NCI-H345 treated with DMSO at 0.1 percent for 48 hours (cell line): ENCODE data around the gene ESD.
"Not testable (repeated sequence)": the region's sequence is repeated elsewhere in the genome, so short reads cannot be mapped to it uniquely, and the experiment has no call there.

Source experiments
- DNase-seq: peaks from one replicate; lab custom pipeline; 2025; ENCODE audit not compliant: unreplicated experiment; lab: John Stamatoyannopoulos, UW

The ESD gene, protein sequence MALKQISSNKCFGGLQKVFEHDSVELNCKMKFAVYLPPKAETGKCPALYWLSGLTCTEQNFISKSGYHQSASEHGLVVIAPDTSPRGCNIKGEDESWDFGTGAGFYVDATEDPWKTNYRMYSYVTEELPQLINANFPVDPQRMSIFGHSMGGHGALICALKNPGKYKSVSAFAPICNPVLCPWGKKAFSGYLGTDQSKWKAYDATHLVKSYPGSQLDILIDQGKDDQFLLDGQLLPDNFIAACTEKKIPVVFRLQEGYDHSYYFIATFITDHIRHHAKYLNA

GRCh38 chr13:46796515-46797474 is at the start of gene ESD:
Gene ESD (minus strand): TSS chr13:46797161. CDS start chr13:46791413, 5,748 bp downstream.
- DNase-seq = peak; percentile 61

- DNase-seq = no peak
These were observed 49.8 kb upstream of the ESD start for GRCh38 chr13:46846726-46847125.

GRCh38 chr13:46845146-46845545 is 48.2 kb upstream of the ESD start:
- DNase-seq = no peak

GRCh38 chr13:46844431-46844830 is 47.5 kb upstream of the ESD start:
- DNase-seq = no peak

DNA sequence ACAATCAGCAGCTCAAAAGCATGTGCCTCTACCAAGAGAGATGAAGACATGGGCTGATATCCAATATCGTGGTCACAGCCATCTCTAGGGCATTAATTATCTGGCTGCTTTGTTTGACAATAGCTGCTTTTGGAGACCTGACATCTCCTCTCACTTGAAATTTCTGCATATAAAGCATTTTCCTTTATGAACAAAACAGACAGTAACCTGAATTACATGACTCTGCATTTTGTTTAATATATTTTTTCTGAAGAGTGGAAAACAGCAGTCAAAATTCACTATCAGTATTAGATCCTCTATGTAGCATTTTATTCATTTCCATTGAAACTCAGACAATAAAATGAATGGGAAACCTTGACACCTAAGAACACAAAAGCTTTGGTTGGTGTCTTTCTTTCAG is 42.4 kb upstream of the ESD start:
- no peak for DNase-seq

DNA sequence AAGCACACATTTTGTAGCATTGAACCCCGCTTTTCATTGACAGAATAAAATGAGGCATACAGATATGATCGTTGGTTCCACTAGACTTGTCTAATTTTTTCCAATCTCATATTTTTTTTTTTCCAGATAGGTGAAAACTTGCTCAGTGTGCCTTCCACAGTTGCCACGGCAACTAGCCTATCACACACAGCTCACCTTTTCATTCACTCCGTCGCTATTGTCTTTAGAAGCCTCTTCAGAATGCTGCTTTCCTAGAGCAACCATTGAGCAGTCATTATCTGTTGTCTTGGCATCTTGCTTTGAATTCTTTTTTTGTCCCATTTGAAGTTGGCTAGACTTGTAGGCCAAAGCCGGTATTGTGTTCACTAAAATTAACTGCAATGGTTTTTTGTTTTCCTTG is 37.7 kb upstream of the ESD start:
- no peak for DNase-seq

- DNase-seq = peak; percentile 0
These were observed 34.7 kb upstream of the ESD start for GRCh38 chr13:46831588-46832194.

DNA sequence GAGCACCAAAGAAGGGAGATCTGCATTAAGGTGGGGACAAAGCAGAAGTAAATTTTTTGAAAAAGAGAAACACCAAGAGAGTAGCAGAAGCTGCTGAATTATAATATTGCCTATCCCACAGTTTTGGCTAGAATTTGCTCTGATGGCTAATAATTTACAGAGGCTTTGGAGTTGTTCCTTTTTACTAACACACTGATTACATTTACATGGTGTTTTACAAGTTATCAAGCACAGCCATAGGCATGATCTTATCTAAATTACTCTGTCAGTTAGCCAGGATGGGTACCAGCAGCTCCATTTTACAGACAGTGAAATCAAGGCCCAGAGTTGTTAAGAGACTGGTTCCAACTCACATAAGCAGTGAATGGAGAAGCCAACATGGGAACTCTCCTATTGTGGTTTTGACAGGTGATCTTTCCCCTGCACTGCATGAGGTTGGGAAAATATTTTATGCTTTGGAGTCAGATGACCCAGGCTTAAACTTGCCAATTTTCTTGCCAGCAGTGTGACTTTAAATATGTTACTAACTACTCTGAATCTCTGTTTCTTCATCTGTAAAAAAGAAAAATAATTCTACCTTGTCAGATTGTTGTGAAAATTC is 33.5 kb upstream of the ESD start:
- no peak for DNase-seq

- no peak for DNase-seq
These were observed 25.6 kb upstream of the ESD start for GRCh38 chr13:46822551-46822950.

GRCh38 chr13:46817838-46818476 is 21.0 kb upstream of the ESD start:
- no peak for DNase-seq

DNA sequence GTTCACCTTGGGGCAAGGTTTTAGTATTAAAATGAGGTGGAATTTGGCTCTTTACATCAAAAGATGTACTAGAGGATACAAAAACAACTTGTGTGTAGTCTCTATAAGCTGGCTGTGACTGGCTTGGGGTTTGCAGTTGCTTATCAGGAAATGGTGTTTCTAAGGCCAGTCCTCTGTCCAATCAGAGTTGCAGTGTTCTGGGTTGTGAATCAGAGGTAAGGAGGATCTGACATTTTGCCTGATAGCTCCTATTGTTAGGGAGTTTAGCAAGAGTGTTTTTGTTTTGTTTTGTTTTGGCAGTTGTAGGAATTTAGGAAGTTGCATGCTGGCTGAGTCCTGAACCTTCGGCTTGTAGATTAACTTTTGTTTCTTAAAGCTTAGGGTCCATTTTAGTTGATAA is 20.1 kb upstream of the ESD start:
- DNase-seq = no peak

DNA sequence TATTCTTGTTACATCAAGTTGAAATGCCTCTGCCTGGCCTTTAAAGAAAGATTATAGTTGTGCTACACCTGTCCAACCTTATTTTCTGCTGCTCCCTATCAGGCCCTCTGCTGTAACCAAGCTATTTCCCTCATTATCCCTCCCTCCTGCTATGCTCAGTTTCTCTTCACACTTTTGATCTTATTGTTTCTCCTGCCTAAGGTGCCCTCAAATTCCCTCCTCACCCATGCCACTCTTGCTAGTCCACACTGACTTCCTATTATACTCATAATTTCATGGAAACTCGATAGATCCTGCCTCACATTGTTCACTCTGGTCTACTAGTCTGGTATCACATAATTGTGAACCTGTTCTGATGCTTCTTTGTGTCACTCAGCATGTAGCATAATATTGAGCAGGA is 19.4 kb upstream of the ESD start:
- DNase-seq = no peak

- no peak for DNase-seq
These were observed 15.4 kb upstream of the ESD start for GRCh38 chr13:46812301-46812797.

GRCh38 chr13:46810440-46810839 is 13.5 kb upstream of the ESD start:
- DNase-seq = no peak

DNA sequence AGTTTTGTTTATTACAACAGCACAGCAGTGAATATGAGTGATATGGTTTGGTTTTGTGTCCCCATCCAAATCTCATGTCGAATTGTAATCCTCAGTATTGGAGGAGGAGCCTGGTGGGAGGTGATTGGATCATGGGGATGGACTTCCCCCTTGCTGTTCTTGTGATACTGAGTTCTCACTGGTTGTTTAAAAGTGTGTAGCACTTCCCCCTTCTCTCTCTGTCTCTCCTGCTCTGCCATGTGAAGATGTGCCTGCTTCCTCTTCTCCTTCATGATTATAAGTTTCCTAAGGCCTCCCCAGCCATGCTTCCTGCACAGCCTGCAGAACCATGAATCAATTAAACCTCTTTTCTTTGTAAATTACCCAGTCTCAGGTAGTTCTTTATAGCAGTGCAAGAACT is 8.0 kb upstream of the ESD start:
- not testable (repeated sequence) for DNase-seq

DNA sequence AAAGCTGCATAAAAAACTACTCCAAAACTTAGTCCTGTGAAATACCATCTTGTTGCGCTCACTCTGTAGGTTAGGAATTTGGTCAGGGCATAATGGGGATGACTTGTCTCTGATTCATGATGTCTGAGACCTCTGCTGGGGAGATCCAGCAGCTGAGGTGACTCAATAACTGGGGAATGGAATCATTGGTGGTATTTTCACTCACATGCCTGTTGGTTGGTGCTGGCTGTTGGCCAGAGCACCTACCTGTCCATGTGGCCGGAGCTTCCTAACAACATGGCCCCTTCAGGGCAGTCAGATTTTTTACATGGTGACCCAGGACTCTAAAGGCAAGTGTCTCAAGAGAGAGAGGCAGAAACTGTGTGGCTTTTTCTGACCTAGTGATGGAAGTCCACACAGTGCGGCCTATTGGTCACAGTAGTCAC is 7.4 kb upstream of the ESD start:
- DNase-seq = no peak

DNA sequence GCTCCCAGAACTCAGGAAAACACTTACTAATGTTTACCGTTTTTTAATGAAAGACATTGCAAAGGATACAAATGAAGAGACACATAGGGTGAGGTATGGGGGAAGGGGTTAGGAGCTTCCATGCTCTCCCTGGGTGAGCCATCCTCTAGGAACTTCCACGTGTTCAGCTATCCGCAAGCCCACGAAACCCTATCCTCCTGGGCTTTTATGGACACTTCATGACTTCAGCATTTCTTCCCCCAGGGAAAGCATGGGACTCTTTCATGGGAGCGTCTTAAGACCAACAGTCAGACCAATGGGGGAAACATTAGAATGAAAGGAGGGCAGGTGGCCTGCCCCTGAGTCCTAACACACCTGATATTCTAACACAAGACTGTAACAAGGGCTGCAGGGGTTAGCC is 6.6 kb upstream of the ESD start:
- no peak for DNase-seq

DNA sequence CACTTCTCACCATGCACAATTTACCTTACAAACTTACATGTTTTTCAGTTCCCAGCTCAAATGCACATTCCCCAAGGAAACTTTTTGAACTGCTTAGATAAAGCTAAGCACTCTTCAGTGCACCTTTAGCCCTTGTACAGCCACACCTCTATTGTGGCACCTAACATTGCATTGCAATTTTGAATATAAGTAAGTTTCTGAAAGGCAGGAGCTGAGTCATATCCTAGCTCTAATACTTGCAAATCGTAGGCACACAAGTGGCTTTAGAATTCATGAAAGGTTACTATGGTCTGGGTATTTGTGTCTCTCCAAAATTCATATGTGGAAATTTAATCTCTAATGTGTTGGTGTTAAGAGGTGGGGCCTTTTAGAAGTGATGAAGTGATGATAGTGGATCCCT is 4.9 kb upstream of the ESD start:
- no peak for DNase-seq

- DNase-seq = no peak
These were observed 2.2 kb upstream of the ESD start for GRCh38 chr13:46799139-46799538.

GRCh38 chr13:46797501-46798237 is 708 bp upstream of the ESD start:
- DNase-seq = no peak
